GM12801 (cell line): ENCODE results near the gene DHRSX.

ENCODE experiments used
- CTCF ChIP-seq: IDR thresholded peaks from one replicate; pipeline ENCODE4 v1.5.1; 2011; ENCODE audit warnings: control low read depth; ENCODE audit not compliant: insufficient read length; ENCODE audit errors: extremely low read depth

Gene DHRSX

GRCh38 chrX:2542826-2543521, 42.2 kb upstream of the DHRSX start:
- no peak for TF ChIP-seq CTCF

- no peak for TF ChIP-seq CTCF
Measured at GRCh38 chrX:2541603-2542002, 40.8 kb upstream of the DHRSX start.

GRCh38 chrX:2540426-2540947, 39.7 kb upstream of the DHRSX start:
- TF ChIP-seq CTCF, result no peak

GRCh38 chrX:2539586-2539985, 38.8 kb upstream of the DHRSX start:
- no peak for TF ChIP-seq CTCF

- TF ChIP-seq CTCF, result no peak
Measured at GRCh38 chrX:2538031-2538757, 37.4 kb upstream of the DHRSX start.

GRCh38 chrX:2536974-2537373, 36.2 kb upstream of the DHRSX start:
- TF ChIP-seq CTCF, result no peak

GRCh38 chrX:2536141-2536540, 35.4 kb upstream of the DHRSX start:
- no peak for TF ChIP-seq CTCF
